ENCODE data around the gene FAM181B. TPM values are rescaled to one million over a fixed set of nuclear protein-coding genes. Genes with fewer than 3 reads are reported as not detected.

FAM181B gene
- polyA plus RNA-seq, 4 donors, result 0.22 to 5.4 (median 0.49) TPM; not detected in 1

DNA sequence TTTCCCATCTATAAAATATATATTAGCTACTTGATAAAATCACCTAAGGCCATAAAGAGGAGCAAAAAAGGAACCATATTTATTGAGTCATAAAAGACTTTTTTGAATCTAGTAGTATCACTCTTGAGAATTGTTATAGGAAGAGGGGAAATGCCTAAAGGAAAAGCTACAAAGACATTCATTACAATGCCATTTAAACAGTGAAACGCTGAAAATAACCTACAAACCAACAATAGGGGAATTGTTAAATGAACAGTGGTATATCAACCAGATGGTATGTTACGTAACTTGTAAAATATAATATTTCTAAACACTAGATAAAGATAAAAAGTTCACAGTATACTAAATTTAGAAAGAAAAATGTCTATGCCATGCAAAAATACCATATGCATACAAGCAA lies 47.5 kb downstream of the FAM181B start:
- Histone ChIP-seq H3K9me3 (ENCODE audit: control insufficient read depth in 2 of 2, insufficient read depth in 1 of 2, low read depth in 1 of 2, low read length in 1 of 2) (peaks cover 0 to 7% of the 10 kb centered on the region in 2 donors), H3K36me3 (ENCODE audit: control insufficient read depth in 3 of 3, insufficient read depth in 2 of 3, low read depth in 1 of 3, low read length in 3 of 3) (no peaks in the 10 kb centered on the region), H3K27me3 (ENCODE audit: control insufficient read depth in 3 of 3, insufficient read depth in 3 of 3, low read length in 3 of 3) (peaks cover 0 to 3% (median 0%) of the 10 kb centered on the region in 3 donors), H3K4me1 (ENCODE audit: control insufficient read depth in 3 of 3, insufficient read depth in 2 of 3, low read depth in 1 of 3, low read length in 2 of 3) (no peaks in the 10 kb centered on the region), H3K27ac (ENCODE audit: low read depth in 1 of 3, low read length in 2 of 3) (no peak overlapping the region), H3K4me3 (ENCODE audit: low read depth in 1 of 3, low read length in 3 of 3) (no peak overlapping the region)
- 60 to 69% (median 67%) methylated on average over 2 of the region's 2 CpGs for WGBS, 3 donors
- FAIRE-seq (no peak), DNase-seq (no peak)

DNA sequence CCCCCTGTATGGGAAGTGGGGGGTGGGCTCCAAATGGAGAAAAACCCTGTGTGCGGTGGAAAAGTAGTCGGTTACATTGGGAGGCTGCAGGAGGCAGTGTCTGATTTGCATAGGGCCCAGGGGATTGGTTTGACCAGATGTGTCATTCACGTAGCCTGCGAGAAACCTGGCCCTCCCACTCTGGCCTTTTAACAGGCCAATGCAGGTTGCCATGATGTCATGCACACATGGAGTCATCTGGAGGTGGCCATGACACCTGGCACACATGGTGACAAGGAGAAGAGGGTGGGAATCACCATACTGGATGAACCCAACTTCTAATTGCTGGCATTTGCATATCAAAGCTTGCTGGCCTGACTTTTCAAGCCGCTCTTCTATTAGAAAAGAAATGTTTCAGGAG lies 50.6 kb downstream of the FAM181B start:
- Histone ChIP-seq H3K9me3 (ENCODE audit: control insufficient read depth in 2 of 2, insufficient read depth in 1 of 2, low read depth in 1 of 2, low read length in 1 of 2) (peaks cover 0 to 9% of the 10 kb centered on the region in 2 donors), H3K36me3 (ENCODE audit: control insufficient read depth in 3 of 3, insufficient read depth in 2 of 3, low read depth in 1 of 3, low read length in 3 of 3) (no peaks in the 10 kb centered on the region), H3K27ac (ENCODE audit: low read depth in 1 of 3, low read length in 2 of 3) (no peak overlapping the region), H3K4me1 (ENCODE audit: control insufficient read depth in 3 of 3, insufficient read depth in 2 of 3, low read depth in 1 of 3, low read length in 2 of 3) (no peaks in the 10 kb centered on the region), H3K27me3 (ENCODE audit: control insufficient read depth in 3 of 3, insufficient read depth in 3 of 3, low read length in 3 of 3) (peaks cover 0 to 3% (median 0%) of the 10 kb centered on the region in 3 donors), H3K4me3 (ENCODE audit: low read depth in 1 of 3, low read length in 3 of 3) (no peak overlapping the region)
- DNase-seq, result no peak
- no peak for FAIRE-seq
- WGBS, 3 donors, result 77 to 85% (median 84%) methylated on average over 5 of the region's 5 CpGs

DNA sequence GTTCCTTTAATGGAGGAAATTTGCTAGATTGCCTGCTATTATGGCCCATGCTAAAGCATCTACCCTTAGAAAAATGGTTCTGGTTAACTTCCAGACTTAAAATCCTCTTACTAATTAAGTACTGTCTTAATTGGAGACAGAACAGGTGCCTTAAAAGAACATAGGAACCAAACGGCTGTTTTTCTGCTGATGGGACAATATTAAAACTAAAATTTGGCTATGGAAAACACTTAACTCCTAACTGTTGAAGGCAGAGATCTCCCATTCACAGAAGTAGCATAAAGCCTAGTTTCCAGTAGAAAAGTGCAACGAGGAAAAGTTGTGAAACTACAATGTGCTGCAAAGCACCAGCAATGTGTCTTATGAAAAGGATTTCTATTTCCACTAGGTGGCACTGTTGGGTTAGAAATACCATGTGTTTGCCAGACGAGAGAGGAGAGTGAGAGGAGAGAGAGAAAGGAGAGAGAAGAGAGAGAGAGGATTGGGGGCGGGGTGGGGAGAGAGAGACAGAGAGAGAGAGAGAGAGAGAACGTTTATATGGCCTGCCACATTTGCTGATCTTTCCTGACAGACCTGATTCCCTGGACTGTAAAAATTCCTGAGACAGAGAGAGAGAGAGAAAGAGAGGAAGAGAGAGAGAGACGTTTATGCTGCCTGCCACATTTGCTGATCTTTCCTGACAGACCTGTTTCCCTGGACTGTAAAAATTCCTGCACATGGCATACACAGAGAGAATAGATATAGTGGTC lies 51.5 kb downstream of the FAM181B start:
- Histone ChIP-seq H3K27ac (ENCODE audit: low read depth in 1 of 3, low read length in 2 of 3) (no peak overlapping the region), H3K4me3 (ENCODE audit: low read depth in 1 of 3, low read length in 3 of 3) (no peak overlapping the region), H3K36me3 (ENCODE audit: control insufficient read depth in 3 of 3, insufficient read depth in 2 of 3, low read depth in 1 of 3, low read length in 3 of 3) (no peaks in the 10 kb centered on the region), H3K27me3 (ENCODE audit: control insufficient read depth in 3 of 3, insufficient read depth in 3 of 3, low read length in 3 of 3) (peaks cover 0 to 3% (median 0%) of the 10 kb centered on the region in 3 donors), H3K9me3 (ENCODE audit: control insufficient read depth in 2 of 2, insufficient read depth in 1 of 2, low read depth in 1 of 2, low read length in 1 of 2) (peaks cover 0 to 9% of the 10 kb centered on the region in 2 donors), H3K4me1 (ENCODE audit: control insufficient read depth in 3 of 3, insufficient read depth in 2 of 3, low read depth in 1 of 3, low read length in 2 of 3) (no peaks in the 10 kb centered on the region)
- FAIRE-seq (no peak), DNase-seq (peak; percentile 48 to 69)
- 9 to 14% (median 10%) methylated on average over 6 of the region's 6 CpGs for WGBS, 3 donors

DNA sequence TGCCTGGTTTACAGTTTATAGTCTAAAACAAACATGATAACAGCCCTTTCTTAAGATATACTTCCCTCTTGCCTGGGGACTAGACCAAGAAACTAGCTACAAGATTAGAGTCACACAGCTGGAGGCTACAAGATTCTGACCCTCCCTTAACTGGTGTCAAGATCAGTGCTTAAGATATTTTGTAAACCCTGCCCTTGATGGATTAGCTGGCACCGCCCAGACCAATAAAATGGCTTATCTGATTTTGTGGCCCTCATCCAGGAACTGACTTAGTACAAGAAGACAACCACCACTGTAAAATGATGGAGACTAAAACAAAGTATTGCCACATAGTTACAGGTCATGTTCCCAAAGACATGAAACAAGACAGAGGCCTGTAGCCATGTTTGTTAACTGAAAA lies 53.4 kb downstream of the FAM181B start:
- WGBS, 3 donors, result 15 to 41% (median 19%) methylated on average over 1 of the region's 1 CpG
- H3K27me3 ChIP-seq (ENCODE audit: control insufficient read depth in 3 of 3, insufficient read depth in 3 of 3, low read length in 3 of 3), result no peaks in the 10 kb centered on the region
- H3K36me3 ChIP-seq (ENCODE audit: control insufficient read depth in 3 of 3, insufficient read depth in 2 of 3, low read depth in 1 of 3, low read length in 3 of 3), result no peaks in the 10 kb centered on the region
- no peak overlapping the region for H3K4me3 ChIP-seq (ENCODE audit: low read depth in 1 of 3, low read length in 3 of 3)
- DNase-seq (peak in 1 of 2 donors; percentile 43), FAIRE-seq (no peak)
- H3K4me1 ChIP-seq (ENCODE audit: control insufficient read depth in 3 of 3, insufficient read depth in 2 of 3, low read depth in 1 of 3, low read length in 2 of 3), result no peaks in the 10 kb centered on the region
- no peak overlapping the region for H3K27ac ChIP-seq (ENCODE audit: low read depth in 1 of 3, low read length in 2 of 3)
- peaks cover 0 to 9% of the 10 kb centered on the region in 2 donors for H3K9me3 ChIP-seq (ENCODE audit: control insufficient read depth in 2 of 2, insufficient read depth in 1 of 2, low read depth in 1 of 2, low read length in 1 of 2)

Other genes with a start within 250 kb of the FAM181B start
- gene PRCP, start 166.6 kb upstream of the FAM181B start, polyA plus RNA-seq, result 10 to 100 TPM in 2 of 4 donors, 1 to 10 TPM in 2; 6.7 to 76.2 (median 21.0) TPM
- gene DDIAS, start 167.9 kb upstream of the FAM181B start, polyA plus RNA-seq, result 1 to 10 TPM in 2 of 4 donors, under 1 TPM in 1, not detected in 1; 0.45 to 2.6 (median 2.1) TPM